ENCODE results near the gene ARAP1.

The ARAP1 gene

GRCh38 chr11:72722050-72722748, 30.0 kb downstream of the ARAP1 start:
- peak; percentile 93 for DNase-seq

DNA sequence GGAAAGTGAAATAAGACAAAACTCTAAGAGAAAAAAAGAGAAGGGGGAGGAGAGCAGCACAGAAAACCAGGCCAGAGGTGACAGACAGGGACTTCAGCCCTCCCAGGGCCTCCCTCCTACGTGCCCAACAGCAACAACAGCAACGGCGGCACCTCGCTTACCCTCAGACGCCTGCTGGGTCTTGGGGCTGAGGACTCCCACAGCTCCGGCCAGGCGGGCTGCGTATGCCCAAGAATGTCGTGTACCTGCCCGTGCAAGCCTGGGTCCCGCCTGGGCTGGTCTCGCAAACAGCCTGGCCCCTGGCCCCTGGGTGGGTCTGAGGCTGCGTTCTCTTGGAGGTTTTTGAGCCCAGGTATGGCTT, 30.5 kb downstream of the ARAP1 start:
- peak; percentile 30 for DNase-seq

- no peak for DNase-seq
Observed at GRCh38 chr11:72721276-72721675, 30.9 kb downstream of the ARAP1 start.

DNA sequence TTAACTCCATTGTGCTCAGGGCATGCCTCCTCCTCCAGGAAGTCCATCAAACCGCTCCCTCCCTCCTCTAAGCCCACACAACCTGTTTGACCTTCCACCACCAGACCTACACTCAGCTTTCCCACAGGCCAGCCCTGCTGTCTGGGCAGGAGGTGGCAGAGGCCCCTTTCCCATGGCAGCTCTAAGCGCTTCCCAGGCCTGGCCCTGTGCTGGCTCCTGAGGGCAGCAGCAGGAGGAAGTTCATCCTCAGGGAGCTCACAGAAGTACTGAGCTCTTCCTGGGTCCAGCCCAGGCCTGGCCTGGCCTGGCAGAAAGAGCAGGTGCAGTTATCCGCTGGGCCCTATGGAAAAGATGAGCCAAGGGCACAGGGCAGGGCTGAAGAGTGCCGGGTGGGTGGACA, 31.4 kb downstream of the ARAP1 start:
- peak; percentile 10 for DNase-seq

DNA sequence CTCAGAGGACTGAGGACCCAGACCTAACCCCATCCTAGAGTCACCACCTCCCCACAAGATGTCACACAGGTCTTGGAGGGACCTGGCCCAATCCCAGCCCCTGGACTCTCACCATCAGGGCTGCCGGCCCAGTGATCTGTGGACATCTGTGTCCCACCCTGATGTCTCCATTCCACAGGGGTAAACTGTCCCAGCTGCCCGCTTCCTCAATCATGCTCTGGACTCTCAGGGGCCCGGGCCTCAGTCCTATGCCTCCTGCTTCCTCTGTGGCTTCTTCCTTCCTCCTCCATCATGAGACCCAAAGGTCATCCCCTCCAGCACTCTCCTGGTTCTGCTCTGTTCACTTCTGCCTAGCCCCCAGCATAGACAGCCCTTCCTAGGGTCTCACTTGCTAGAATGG, 32.2 kb downstream of the ARAP1 start:
- no peak for DNase-seq

DNA sequence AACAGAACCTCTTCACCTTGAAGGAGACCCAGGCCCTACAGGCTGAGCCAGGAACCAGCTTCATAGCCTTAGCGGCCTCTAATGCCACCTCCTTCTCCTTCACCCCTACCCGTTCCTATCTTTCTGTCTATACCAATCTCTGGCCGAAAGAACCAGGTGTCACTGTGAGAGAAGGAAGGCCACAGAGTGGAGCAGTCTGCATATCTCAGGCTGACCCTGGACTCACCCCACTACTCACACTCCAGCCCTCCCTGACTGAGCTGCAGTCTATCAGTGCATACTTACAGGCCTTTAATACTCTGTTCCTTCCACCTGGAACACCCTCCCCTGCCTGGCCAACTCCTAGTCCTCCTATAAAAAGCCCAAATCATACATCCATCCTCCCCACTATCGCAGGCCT, 32.7 kb downstream of the ARAP1 start:
- no peak for DNase-seq

DNA sequence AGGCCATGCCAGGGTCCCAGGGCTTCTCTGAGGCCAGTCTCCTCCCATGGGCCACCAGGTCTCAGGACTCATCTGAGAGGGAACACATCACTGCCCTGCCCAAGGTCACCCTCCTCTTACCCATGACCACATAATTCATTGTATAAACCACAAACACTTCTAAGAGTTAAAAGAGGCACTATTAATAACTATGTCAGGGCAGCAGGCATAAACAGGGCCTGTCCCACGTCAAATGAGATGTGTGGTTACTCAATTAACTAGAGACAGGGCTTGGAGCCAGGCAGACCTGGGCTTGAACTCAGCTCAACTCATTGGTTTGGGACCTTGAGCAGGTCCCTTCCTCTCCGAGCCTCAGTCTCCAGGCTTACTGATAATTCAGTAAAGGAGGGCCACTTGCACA, 33.1 kb downstream of the ARAP1 start:
- DNase-seq = no peak

DNA sequence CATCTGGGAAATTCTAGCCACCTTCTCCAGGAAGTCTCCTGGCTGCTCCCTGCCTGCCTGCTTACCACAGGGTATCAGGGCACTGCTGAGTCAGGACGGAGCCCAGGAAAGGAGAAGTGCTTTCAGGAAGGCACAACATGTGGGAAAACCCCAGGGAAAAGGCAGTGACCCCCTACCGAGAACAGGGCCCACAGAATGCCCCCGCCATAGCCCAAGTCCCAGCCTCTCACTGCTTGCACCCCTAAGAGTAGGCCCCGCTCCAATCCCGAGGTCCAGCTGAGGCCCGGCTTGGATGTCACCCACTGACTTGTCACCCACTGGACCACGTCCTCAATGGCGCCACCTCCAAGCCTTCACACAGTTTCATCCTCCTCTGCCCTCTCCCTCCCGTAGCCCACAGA, 34.1 kb downstream of the ARAP1 start:
- no peak for DNase-seq

GRCh38 chr11:72716788-72717435, 35.3 kb downstream of the ARAP1 start:
- no peak for DNase-seq

- no peak for DNase-seq
Observed at GRCh38 chr11:72716290-72716689, 35.9 kb downstream of the ARAP1 start.

DNA sequence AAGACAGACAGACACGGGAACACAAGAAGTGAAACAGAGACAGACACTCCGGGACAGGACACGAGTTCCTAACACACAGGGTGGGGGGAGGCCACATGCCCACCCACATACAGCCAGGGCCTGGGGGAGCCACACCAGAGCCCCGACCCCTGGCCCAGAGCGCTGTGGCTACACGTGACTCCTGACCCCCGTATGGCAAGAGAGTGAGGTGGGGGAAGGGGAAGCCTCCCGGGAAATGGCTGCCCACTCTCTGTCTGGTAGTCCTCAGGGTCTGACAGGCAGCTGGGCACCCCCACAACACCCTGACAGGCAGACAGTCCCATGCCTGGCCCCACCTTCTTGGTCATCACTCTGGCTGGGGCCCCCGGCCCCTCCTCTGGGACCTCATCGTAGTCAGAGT, 39.4 kb downstream of the ARAP1 start:
- no peak for DNase-seq

DNA sequence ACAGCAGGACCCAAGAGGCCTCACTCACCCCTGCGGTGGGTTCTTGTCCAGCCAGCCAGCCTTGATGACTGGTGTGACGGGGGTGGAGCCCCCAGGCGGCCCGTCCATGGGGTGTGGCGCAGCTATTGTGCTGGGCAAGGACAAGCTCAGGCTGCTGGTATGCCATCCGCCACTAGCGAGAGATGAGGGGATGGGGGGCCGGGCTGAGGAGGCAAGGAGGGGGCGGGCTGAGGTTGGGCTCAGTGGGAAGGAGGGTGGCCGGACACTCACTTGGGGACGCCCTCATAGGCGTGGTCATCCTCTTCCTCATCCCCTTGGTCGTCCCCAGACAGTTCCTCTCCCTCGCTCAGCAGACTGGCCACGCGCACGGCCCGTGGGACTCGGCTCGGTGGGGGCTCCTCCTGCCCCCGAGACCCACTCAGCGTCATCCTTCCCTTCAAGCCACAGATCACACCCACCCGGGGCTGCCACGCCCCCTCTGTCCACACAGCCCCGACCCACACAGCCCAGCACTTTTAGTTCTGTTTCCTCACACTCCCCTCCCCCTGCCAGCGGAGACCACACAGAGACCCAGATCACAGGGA, 39.9 kb downstream of the ARAP1 start:
- no peak for DNase-seq

DNA sequence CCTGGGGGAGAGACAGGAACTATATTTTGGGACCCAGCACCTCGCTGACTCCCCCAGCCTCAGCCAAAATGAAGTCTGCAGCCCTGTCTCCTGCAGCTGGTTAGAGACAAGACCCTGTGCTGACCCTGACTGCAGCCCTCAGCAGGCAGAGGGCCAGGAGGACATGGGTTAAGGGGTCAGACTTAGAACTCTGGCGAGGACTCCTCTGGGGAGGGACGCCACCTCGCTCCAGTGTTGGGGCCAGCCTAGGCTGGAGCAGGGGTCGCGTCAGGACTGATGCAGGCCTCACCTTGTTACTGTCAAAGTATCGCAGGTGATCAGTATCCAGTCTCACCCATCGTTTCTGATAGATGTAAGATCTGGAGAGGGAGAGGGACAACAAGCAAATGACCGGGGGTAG, 41.1 kb downstream of the ARAP1 start:
- DNase-seq = no peak

DNA sequence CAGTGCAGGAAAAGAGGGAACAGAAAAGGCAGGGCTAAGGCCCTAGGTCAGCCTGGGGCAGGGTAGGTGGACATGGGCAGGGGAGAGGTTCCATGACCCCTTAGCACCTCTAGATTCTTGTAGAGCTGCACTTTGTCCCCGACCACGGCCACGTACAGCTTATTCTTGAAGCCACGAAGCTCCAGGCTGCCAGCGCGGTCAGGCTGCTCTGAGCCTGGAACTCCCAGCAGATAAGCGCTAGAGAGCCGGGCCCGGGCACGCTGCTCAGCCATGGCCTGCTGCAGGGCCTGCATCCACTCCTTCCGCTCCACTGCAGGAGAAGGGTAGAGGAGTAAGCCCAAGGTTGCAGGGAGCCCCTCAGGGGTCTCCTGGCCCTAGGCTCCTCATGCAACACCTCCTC, 41.9 kb downstream of the ARAP1 start:
- DNase-seq = no peak

- DNase-seq = no peak
Observed at GRCh38 chr11:72709478-72710238, 42.5 kb downstream of the ARAP1 start.

DNA sequence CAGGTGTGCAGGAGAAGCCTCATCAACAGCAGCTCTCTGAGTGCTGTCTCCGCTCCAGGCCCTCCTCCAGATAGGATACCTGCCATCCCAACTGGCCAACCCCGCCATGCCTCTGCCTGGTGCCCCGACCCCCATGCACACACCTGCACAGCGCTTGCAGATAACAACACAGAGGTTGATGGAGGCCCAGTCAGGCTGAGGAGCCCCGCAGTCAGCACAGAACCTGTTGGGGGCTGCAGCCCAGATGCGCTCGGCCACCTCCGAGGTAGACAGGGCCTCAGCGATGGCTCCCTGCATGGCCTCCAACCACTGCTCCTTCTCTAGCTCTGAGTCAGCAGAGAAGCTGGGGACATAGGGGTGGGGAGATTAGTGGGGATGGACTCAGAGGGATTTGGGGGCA, 45.2 kb downstream of the ARAP1 start:
- no peak for DNase-seq

DNA sequence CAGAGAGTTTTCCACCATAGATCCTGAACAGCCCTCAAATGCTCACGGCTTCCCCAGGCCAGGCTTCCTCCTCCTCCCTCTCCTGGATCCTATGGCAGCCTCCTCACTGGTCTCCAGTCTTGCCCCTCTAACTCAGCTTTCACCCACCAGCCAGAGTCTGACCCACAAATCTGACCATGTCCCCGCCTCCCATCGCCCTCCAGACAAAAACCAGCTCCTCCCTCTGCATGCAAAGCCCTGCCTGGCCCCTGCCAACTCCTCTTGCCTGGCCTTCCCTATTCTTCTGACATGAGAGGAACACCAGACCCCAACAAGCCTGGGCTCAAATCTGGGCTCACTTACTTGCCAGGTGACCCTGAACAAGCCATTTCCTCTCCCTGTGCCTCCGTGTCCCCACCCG, 45.6 kb downstream of the ARAP1 start:
- DNase-seq = no peak

DNA sequence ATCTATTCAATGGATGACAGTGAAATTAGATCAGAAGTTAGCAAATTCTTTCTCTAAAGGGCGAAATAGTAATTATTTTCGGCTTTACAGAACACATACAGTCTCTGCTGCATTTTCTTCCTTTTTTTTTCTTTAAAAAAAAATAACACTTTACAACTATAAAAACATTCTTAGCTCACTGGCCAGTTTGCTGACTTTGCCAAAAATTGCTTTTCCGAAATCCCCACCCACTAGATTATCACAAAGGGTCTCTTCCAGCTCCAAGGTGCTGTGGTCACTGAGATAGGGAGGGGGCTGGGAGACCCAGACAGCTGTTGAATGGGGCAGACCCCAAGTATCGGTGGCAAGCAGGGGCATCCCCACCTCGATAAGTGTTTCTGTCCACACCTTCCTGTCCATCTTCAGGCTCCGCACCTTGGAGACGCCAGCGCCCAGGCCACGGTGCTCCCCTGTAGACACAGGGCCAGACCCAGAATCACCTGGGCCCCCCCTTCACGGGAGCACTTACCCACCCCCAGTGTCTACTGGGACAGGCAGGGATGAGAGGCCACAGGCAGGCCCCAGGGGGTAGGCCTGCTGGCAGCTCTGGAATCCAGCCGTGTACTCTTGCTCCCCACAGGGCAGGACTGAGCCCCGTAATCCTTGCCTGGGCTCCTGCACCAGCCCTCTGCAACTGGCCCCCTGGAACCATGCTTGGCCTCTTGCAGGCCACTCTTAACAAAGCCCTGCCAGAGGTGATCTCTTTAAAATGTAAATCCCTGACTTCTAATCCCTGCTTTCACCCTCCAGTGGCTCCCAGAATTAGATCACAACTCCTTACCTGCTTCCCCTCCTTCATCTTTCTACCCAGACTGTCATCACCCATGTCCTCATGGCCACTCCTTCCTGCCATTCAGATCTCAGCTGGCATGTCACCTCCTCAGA, 46.5 kb downstream of the ARAP1 start:
- no peak for DNase-seq

GRCh38 chr11:72704783-72705265, 47.4 kb downstream of the ARAP1 start:
- DNase-seq = no peak

DNA sequence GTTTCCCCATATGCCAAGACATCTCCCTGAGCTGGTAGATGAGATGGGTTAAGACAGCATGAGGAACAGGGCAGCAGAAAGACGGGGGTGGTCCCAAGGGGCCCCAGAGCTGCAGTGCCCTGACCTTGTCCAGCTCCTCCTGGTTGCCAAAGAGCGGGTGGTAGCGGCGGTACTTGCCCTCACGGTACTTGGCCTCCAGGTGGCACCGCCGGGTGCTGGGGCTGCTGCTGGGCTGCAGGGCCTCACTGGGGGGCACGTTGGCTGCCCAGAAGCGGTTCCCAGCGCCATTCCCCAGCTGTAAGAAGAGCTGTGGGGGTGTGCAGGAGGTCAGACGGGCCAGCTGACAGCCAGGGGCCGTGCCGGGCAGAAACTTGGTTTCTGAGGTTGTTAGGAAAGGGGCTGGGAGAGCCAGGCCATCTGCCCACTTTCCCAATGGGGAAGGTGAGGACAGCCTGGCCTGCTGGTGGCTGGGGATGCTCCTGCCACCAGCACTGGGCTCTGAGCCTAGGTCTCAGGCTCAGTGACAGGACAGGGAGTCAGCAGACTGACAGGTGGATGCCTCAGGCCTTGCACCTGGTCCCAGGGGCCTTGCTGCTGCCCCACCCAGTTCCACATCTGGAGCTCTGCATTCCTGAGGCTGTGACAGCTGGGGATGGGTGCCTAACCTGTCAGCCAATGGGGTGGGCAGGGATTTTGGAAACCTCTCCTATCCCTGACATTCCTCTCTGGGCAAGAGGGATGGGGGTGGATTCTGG, 48.0 kb downstream of the ARAP1 start:
- no peak for DNase-seq

DNA sequence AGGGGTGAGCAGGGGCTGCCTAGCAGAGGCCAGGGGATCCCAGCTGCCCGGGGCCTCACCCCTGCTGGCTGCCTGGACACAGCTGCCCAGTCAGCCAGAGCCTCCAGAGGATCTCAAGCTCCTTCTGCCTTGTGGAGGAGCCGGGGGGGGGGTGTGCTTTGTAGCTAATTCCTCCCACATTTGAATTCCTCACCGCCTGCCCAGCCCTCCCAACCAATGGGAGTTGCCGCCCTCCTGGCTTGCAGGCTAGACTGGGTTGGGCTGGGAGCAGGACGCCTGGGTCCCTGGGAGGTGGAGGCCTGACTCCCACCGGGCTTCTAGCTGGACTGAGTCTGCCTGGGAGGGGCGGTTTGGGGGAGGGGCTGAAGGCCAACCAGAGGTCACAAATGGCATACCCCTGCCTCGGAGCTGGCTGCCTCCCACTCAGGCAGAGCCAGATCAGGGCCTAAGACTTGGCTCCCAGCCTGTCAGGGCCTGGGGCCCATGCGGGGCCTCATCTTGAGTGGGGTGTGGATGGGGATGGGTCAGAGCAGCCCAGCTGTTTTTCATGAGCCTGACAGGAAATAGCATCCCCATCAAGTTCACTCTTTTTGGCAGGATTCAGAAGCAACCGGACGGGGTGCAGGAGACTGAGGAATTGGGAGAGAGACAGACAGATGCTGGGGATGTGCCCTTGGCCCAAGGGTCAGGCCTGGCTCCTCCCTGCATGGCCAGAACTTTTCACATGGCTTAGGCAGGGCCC, 48.8 kb downstream of the ARAP1 start:
- no peak for DNase-seq
